GM12872 (cell line): ENCODE data around the gene RAPGEF5.

Source experiments
- CTCF ChIP-seq: IDR thresholded peaks from 3 replicates; pipeline ENCODE4 v1.5.1; 2011; ENCODE audit warnings: low read depth, mild to moderate bottlenecking, low read length, moderate library complexity; ENCODE audit not compliant: insufficient read depth

The RAPGEF5 gene

GRCh38 chr7:22338411-22338810 is 18.5 kb downstream of the RAPGEF5 start:
- no peak for TF ChIP-seq CTCF

GRCh38 chr7:22333680-22334141 is 23.2 kb downstream of the RAPGEF5 start:
- no peak for TF ChIP-seq CTCF

- no peak for TF ChIP-seq CTCF
Observed at GRCh38 chr7:22332461-22332870, 24.5 kb downstream of the RAPGEF5 start.

GRCh38 chr7:22331704-22332103 is 25.2 kb downstream of the RAPGEF5 start:
- no peak for TF ChIP-seq CTCF

- no peak for TF ChIP-seq CTCF
Observed at GRCh38 chr7:22330903-22331302, 26.1 kb downstream of the RAPGEF5 start.

- TF ChIP-seq CTCF = no peak
Observed at GRCh38 chr7:22329816-22330524, 27.0 kb downstream of the RAPGEF5 start.

GRCh38 chr7:22326181-22326580 is 30.8 kb downstream of the RAPGEF5 start:
- TF ChIP-seq CTCF = no peak
